HCT116 (cell line): ENCODE data around the gene MYL3. TPM values are rescaled to one million over a fixed set of nuclear protein-coding genes. Genes with fewer than 3 reads are reported as not detected.

Source experiments
- ATAC-seq: fragments of 200-7000 bp; cut with Tn5 transposase; 2 replicates; pipeline ENCODE4 v1.9.1; 2020; ENCODE audit warnings: mild to moderate bottlenecking, moderate library complexity
- BruUV-seq: library from RNA; stranded (reverse); fragments of 400-500 nt; replicated peaks from 2 replicates; lab custom pipeline; 2021; lab: Mats Ljungman, UMichigan
- CTCF ChIA-PET: fragments of 300-600 bp; sonication (Branson Sonifier 250); formaldehyde crosslinking; loops from one replicate; lab custom pipeline; 2021; ENCODE audit warnings: antibody characterized with exemption; lab: Charles Lee
- POLR2A ChIA-PET: fragments of 300-600, 350-600 bp; sonication (Branson Sonifier 250); formaldehyde crosslinking; loops from one replicate; lab custom pipeline; 2021; ENCODE audit warnings: antibody characterized with exemption; lab: Charles Lee
- RAD21 ChIA-PET, 2 experiments: fragments of 300-600 bp; sonication (Branson Sonifier 250); formaldehyde crosslinking; loops; one replicate each; lab custom pipeline; 2023; ENCODE audit warnings: low total read pairs in 2 of 2; ENCODE audit not compliant: uncharacterized antibody in 2 of 2, unreplicated experiment in 2 of 2, low non-redundant PET in 1 of 2; lab: Charles Lee
- DNase-seq: peaks from one replicate; pipeline ENCODE4 v3.0.0-alpha.2; 2010; ENCODE audit warnings: low read depth, low spot score
- H2AFZ ChIP-seq: fragments of 200-600 bp; shearing (Covaris generic), sonication (generic); 2 replicates; pipeline ENCODE4 v1.6.1; 2017; ENCODE audit warnings: low read depth, mixed run types, mixed read lengths, antibody characterized with exemption, low read length; ENCODE audit not compliant: poor library complexity, severe bottlenecking
- H3K27ac ChIP-seq: 2 replicates; pipeline ENCODE4 v1.5.1; 2012; ENCODE audit warnings: low read depth, low read length
- H3K27me3 ChIP-seq: fragments of 200-600 bp; sonication (generic); 2 replicates; pipeline ENCODE4 v1.6.1; 2016; ENCODE audit warnings: mixed run types, low read length, mixed read lengths; ENCODE audit not compliant: insufficient read depth
- H3K36me3 ChIP-seq, 2 experiments: fragments of 200-500 bp in 1 of 2; fragments of 200-600 bp in 1 of 2; sonication (Bioruptor generic) in 1 of 2; sonication (generic) in 1 of 2; 2 replicates each; pipeline versions ENCODE4 v1.5.1 to v1.6.1; 2014 to 2016; ENCODE audit warnings: low read length in 2 of 2, inconsistent platforms in 1 of 2, mixed read lengths in 1 of 2, mixed run types in 1 of 2; ENCODE audit not compliant: insufficient read depth in 2 of 2, control insufficient read depth in 1 of 2
- H3K4me1 ChIP-seq, 2 experiments: fragments of 200-600 bp in 1 of 2; sonication (generic) in 1 of 2; 2 replicates each; pipeline versions ENCODE4 v1.5.1 to v1.6.1; 2012 to 2017; ENCODE audit warnings: low read length in 2 of 2, inconsistent platforms in 1 of 2, mild to moderate bottlenecking in 1 of 2, mixed read lengths in 1 of 2, mixed run types in 1 of 2, moderate library complexity in 1 of 2; ENCODE audit not compliant: insufficient read depth in 2 of 2, control insufficient read depth in 1 of 2
- H3K4me2 ChIP-seq: fragments of 200-600 bp; sonication (generic); 2 replicates; pipeline ENCODE4 v1.6.1; 2017; ENCODE audit warnings: mixed run types, low read length, mixed read lengths
- H3K4me3 ChIP-seq, 2 experiments: fragments of 200-600 bp in 1 of 2; sonication (generic) in 1 of 2; replicated peaks in 1 of 2; 2 replicates each; pipeline ENCODE4 v1.5.1; 2011 to 2016; ENCODE audit warnings: low read length in 2 of 2, control low read depth in 1 of 2, low read depth in 1 of 2, mild to moderate bottlenecking in 1 of 2, mixed read lengths in 1 of 2, mixed run types in 1 of 2
- H3K79me2 ChIP-seq: fragments of 200-600 bp; sonication (generic); 2 replicates; pipeline ENCODE4 v1.6.1; 2017; ENCODE audit warnings: mild to moderate bottlenecking, mixed run types, low read length, moderate library complexity, mixed read lengths; ENCODE audit not compliant: insufficient read depth
- H3K9ac ChIP-seq: fragments of 200-600 bp; sonication (generic); 2 replicates; pipeline ENCODE4 v1.6.1; 2016; ENCODE audit warnings: low read length, mixed read lengths
- H3K9me2 ChIP-seq: fragments of 200-600 bp; sonication (generic), shearing (Covaris generic); 2 replicates; pipeline ENCODE4 v1.6.1; 2017; ENCODE audit warnings: mixed run types, mild to moderate bottlenecking, moderate library complexity; ENCODE audit not compliant: insufficient read depth
- H3K9me3 ChIP-seq, 2 experiments: fragments of 200-500 bp in 1 of 2; fragments of 200-600 bp in 1 of 2; sonication (Bioruptor generic) in 1 of 2; sonication (generic) in 1 of 2; 2 replicates each; pipeline ENCODE4 v1.6.1; 2014 to 2017; ENCODE audit warnings: low read length in 2 of 2, mixed read lengths in 2 of 2, inconsistent platforms in 1 of 2, low read depth in 1 of 2, mild to moderate bottlenecking in 1 of 2, mixed run types in 1 of 2, moderate library complexity in 1 of 2; ENCODE audit not compliant: control insufficient read depth in 1 of 2, insufficient read depth in 1 of 2
- H4K20me1 ChIP-seq: fragments of 200-600 bp; sonication (generic), shearing (Covaris generic); 2 replicates; pipeline ENCODE4 v1.6.1; 2017; ENCODE audit warnings: mixed run types, mild to moderate bottlenecking, moderate library complexity; ENCODE audit not compliant: insufficient read depth
- CBX3 ChIP-seq: IDR thresholded peaks from 2 replicates; pipeline ENCODE4 v1.6.1; 2012; ENCODE audit warnings: low read depth
- CEBPB ChIP-seq: IDR thresholded peaks from 2 replicates; pipeline ENCODE4 v1.6.1; 2012; ENCODE audit warnings: low read depth
- EGR1 ChIP-seq: IDR thresholded peaks from 2 replicates; pipeline ENCODE4 v1.6.1; 2012; ENCODE audit warnings: low read depth
- ELF1 ChIP-seq: IDR thresholded peaks from 2 replicates; pipeline ENCODE4 v1.6.1; 2012; ENCODE audit warnings: low read depth, borderline replicate concordance
- EZH2 ChIP-seq: fragments of 200-600 bp; sonication (generic); IDR thresholded peaks from 2 replicates; pipeline ENCODE4 v1.6.1; 2017; ENCODE audit warnings: antibody characterized with exemption, mixed run types
- EZH2phosphoT487 ChIP-seq: fragments of 200-600 bp; IDR thresholded peaks from 2 replicates; pipeline ENCODE4 v1.6.1; 2018; ENCODE audit warnings: antibody characterized with exemption, borderline replicate concordance
- FOSL1 ChIP-seq: IDR thresholded peaks from 2 replicates; pipeline ENCODE4 v1.6.1; 2012; ENCODE audit warnings: low read depth
- JUND ChIP-seq: IDR thresholded peaks from 2 replicates; pipeline ENCODE4 v1.6.1; 2012
- POLR2A ChIP-seq: IDR thresholded peaks from 2 replicates; pipeline ENCODE4 v1.7.0; 2011; ENCODE audit warnings: borderline replicate concordance; ENCODE audit not compliant: insufficient read depth, insufficient read length; ENCODE audit errors: extremely low read depth
- POLR2AphosphoS5 ChIP-seq: IDR thresholded peaks from 2 replicates; pipeline ENCODE4 v1.6.1; 2011; ENCODE audit warnings: mild to moderate bottlenecking, low read depth, low read length, moderate library complexity
- RAD21 ChIP-seq: IDR thresholded peaks from 2 replicates; pipeline ENCODE4 v1.6.1; 2012; ENCODE audit warnings: low read depth, mild to moderate bottlenecking
- SIN3A ChIP-seq: IDR thresholded peaks from 2 replicates; pipeline ENCODE4 v1.6.1; 2012; ENCODE audit warnings: low read depth
- SP1 ChIP-seq: IDR thresholded peaks from 2 replicates; pipeline ENCODE4 v1.6.1; 2012; ENCODE audit warnings: low read depth
- YY1 ChIP-seq: IDR thresholded peaks from 2 replicates; pipeline ENCODE4 v1.6.1; 2011; ENCODE audit warnings: low read length, low read depth, moderate library complexity, mild to moderate bottlenecking; ENCODE audit not compliant: insufficient replicate concordance; ENCODE audit errors: extremely low read depth
- ZNF274 ChIP-seq: fragments of 200-500 bp; sonication (Bioruptor generic); IDR thresholded peaks from 2 replicates; pipeline ENCODE4 v1.6.1; 2014; ENCODE audit warnings: mild to moderate bottlenecking, low read depth, low read length, inconsistent platforms
- intact Hi-C: fragments of 100-400 bp; cut with micrococcal nuclease; formaldehyde crosslinking; loops from 2 replicates; pipeline ENCODE4 v1.10.0; 2022
- total RNA-seq: library from RNA; stranded (reverse); gene quantifications from one replicate; pipeline ENCODE4 v1.2.1, GENCODE V29; 2021; ENCODE audit not compliant: unreplicated experiment
- TF ChIP-seq, protein P1 (sequence below), 3 experiments: fragments of 200-600 bp in 1 of 3; sonication (generic) in 1 of 3; IDR thresholded peaks in 2 of 3; conservative IDR thresholded peaks in 1 of 3; 2 replicates each; pipeline ENCODE4 v1.5.1; 2012 to 2017; ENCODE audit warnings: low read depth in 2 of 3, low read length in 2 of 3, antibody characterized with exemption in 1 of 3, borderline replicate concordance in 1 of 3, control low read depth in 1 of 3, mild to moderate bottlenecking in 1 of 3, mixed read lengths in 1 of 3, mixed run types in 1 of 3, moderate library complexity in 1 of 3; ENCODE audit not compliant: insufficient read depth in 1 of 3
- TF ChIP-seq, protein P2 (sequence below): IDR thresholded peaks from 2 replicates; pipeline ENCODE4 v1.6.1; 2012; ENCODE audit warnings: low read depth
- TF ChIP-seq, protein P3 (sequence below): IDR thresholded peaks from 2 replicates; pipeline ENCODE4 v1.6.1; 2011; ENCODE audit warnings: mild to moderate bottlenecking, low read length, moderate library complexity; ENCODE audit not compliant: insufficient replicate concordance; ENCODE audit errors: extremely low read depth
- TF ChIP-seq, protein P4 (sequence below): IDR thresholded peaks from 2 replicates; pipeline ENCODE4 v1.6.1; 2012

MYL3 gene
- total RNA-seq, 1 experiment from 2014 or later = not detected

GRCh38 chr3:46873521-46873920 lies 10.3 kb upstream of the MYL3 start:
- CTCF ChIA-PET = interaction anchor here (0.6 kb wide), 1 partner anchor 600 kb away, joined by 4 read pairs; no protein-coding TSS in a partner anchor
- no peak overlapping the region for H3K27ac ChIP-seq
- POLR2A ChIA-PET = no interaction called here
- no peaks in the 10 kb centered on the region for H3K9me3 ChIP-seq
- RAD21 ChIA-PET = no interaction called here
- DNase-seq (no peak), ATAC-seq (no peak)
- H3K9me2 ChIP-seq = no peaks in the 10 kb centered on the region
- H3K79me2 ChIP-seq = no peaks in the 10 kb centered on the region
- no peak overlapping the region for H3K4me3 ChIP-seq
- H2AFZ ChIP-seq = no peak overlapping the region
- H3K36me3 ChIP-seq = no peaks in the 10 kb centered on the region
- no peak overlapping the region for H3K4me2 ChIP-seq
- H3K27me3 ChIP-seq = no peaks in the 10 kb centered on the region
- peaks cover 1 to 4% of the 10 kb centered on the region in 2 experiments for H3K4me1 ChIP-seq
- BruUV-seq = no TSS peak
- no peaks in the 10 kb centered on the region for H4K20me1 ChIP-seq
- intact Hi-C loops = no loop called here
- TF ChIP-seq YY1 = no peak
- TF ChIP-seq, protein P1, sequence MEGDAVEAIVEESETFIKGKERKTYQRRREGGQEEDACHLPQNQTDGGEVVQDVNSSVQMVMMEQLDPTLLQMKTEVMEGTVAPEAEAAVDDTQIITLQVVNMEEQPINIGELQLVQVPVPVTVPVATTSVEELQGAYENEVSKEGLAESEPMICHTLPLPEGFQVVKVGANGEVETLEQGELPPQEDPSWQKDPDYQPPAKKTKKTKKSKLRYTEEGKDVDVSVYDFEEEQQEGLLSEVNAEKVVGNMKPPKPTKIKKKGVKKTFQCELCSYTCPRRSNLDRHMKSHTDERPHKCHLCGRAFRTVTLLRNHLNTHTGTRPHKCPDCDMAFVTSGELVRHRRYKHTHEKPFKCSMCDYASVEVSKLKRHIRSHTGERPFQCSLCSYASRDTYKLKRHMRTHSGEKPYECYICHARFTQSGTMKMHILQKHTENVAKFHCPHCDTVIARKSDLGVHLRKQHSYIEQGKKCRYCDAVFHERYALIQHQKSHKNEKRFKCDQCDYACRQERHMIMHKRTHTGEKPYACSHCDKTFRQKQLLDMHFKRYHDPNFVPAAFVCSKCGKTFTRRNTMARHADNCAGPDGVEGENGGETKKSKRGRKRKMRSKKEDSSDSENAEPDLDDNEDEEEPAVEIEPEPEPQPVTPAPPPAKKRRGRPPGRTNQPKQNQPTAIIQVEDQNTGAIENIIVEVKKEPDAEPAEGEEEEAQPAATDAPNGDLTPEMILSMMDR (IDR thresholded peaks at IDR 0.05 in 2 of 3, conservative IDR thresholded peaks at IDR 0.05 in 1 of 3; ENCODE audit: borderline replicate concordance in 1 of 3, insufficient read depth in 1 of 3, low read depth in 2 of 3, low read length in 2 of 3) = no peak
- TF ChIP-seq RAD21 = no peak
- TF ChIP-seq EZH2phosphoT487 = no peak
- TF ChIP-seq EGR1 = no peak
- TF ChIP-seq, protein P2, sequence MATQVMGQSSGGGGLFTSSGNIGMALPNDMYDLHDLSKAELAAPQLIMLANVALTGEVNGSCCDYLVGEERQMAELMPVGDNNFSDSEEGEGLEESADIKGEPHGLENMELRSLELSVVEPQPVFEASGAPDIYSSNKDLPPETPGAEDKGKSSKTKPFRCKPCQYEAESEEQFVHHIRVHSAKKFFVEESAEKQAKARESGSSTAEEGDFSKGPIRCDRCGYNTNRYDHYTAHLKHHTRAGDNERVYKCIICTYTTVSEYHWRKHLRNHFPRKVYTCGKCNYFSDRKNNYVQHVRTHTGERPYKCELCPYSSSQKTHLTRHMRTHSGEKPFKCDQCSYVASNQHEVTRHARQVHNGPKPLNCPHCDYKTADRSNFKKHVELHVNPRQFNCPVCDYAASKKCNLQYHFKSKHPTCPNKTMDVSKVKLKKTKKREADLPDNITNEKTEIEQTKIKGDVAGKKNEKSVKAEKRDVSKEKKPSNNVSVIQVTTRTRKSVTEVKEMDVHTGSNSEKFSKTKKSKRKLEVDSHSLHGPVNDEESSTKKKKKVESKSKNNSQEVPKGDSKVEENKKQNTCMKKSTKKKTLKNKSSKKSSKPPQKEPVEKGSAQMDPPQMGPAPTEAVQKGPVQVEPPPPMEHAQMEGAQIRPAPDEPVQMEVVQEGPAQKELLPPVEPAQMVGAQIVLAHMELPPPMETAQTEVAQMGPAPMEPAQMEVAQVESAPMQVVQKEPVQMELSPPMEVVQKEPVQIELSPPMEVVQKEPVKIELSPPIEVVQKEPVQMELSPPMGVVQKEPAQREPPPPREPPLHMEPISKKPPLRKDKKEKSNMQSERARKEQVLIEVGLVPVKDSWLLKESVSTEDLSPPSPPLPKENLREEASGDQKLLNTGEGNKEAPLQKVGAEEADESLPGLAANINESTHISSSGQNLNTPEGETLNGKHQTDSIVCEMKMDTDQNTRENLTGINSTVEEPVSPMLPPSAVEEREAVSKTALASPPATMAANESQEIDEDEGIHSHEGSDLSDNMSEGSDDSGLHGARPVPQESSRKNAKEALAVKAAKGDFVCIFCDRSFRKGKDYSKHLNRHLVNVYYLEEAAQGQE = no peak
- TF ChIP-seq CEBPB = no peak
- TF ChIP-seq CBX3 = no peak
- TF ChIP-seq, protein P3, sequence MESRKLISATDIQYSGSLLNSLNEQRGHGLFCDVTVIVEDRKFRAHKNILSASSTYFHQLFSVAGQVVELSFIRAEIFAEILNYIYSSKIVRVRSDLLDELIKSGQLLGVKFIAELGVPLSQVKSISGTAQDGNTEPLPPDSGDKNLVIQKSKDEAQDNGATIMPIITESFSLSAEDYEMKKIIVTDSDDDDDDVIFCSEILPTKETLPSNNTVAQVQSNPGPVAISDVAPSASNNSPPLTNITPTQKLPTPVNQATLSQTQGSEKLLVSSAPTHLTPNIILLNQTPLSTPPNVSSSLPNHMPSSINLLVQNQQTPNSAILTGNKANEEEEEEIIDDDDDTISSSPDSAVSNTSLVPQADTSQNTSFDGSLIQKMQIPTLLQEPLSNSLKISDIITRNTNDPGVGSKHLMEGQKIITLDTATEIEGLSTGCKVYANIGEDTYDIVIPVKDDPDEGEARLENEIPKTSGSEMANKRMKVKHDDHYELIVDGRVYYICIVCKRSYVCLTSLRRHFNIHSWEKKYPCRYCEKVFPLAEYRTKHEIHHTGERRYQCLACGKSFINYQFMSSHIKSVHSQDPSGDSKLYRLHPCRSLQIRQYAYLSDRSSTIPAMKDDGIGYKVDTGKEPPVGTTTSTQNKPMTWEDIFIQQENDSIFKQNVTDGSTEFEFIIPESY = no peak
- TF ChIP-seq POLR2AphosphoS5 = no peak
- TF ChIP-seq, protein P4, sequence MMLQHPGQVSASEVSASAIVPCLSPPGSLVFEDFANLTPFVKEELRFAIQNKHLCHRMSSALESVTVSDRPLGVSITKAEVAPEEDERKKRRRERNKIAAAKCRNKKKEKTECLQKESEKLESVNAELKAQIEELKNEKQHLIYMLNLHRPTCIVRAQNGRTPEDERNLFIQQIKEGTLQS = no peak
- no peak for TF ChIP-seq ZNF274
- TF ChIP-seq SIN3A = no peak
- no peak for TF ChIP-seq FOSL1
- no peak for TF ChIP-seq POLR2A
- no peak for TF ChIP-seq JUND
- no peak for TF ChIP-seq ELF1
- no peak for TF ChIP-seq SP1
- TF ChIP-seq EZH2 = no peak
- H3K9ac ChIP-seq = no peak overlapping the region
